HepG2 (cell line): ENCODE data around the gene FBXL4. TPM values are rescaled to one million over a fixed set of nuclear protein-coding genes. Genes with fewer than 3 reads are reported as not detected.

Experiments used
- CEBPB ChIP-seq: IDR thresholded peaks from 2 replicates; pipeline ENCODE4 v1.6.1; 2011; ENCODE audit warnings: low read depth, low read length, improper control_type of control experiment, borderline replicate concordance
- CSRNP1 ChIP-seq: sonication (generic); formaldehyde crosslinking; IDR thresholded peaks from 2 replicates; pipeline ENCODE4 v1.8.1; 2023; ENCODE audit warnings: mild to moderate bottlenecking, missing genetic modification reagents
- CTCF ChIP-seq: sonication (generic); formaldehyde crosslinking; IDR thresholded peaks from 2 replicates; pipeline ENCODE4 v1.5.0; 2020; ENCODE audit warnings: mild to moderate bottlenecking, missing genetic modification reagents, moderate library complexity
- GATAD1 ChIP-seq: IDR thresholded peaks from 2 replicates; pipeline ENCODE4 v1.6.1; 2016; ENCODE audit warnings: missing genetic modification reagents, missing compliant biosample characterization
- GMEB2 ChIP-seq: IDR thresholded peaks from 2 replicates; pipeline ENCODE4 v1.6.1; 2016; ENCODE audit warnings: missing biosample characterization, missing genetic modification reagents, low read depth
- HCFC1 ChIP-seq: fragments of 150-350 bp; IDR thresholded peaks from 2 replicates; pipeline ENCODE4 v1.6.1; 2014; ENCODE audit warnings: low read depth, low read length
- HDAC1 ChIP-seq: sonication (generic); formaldehyde crosslinking; IDR thresholded peaks from 2 replicates; pipeline ENCODE4 v1.5.1; 2020; ENCODE audit warnings: mild to moderate bottlenecking, missing genetic modification reagents
- HOXA5 ChIP-seq: sonication (generic); formaldehyde crosslinking; IDR thresholded peaks from 2 replicates; pipeline ENCODE4 v1.4.0; 2020; ENCODE audit warnings: missing genetic modification reagents
- KAT2B ChIP-seq: fragments of 150-350 bp; IDR thresholded peaks from 2 replicates; pipeline ENCODE4 v1.6.1; 2014; ENCODE audit warnings: low read depth, low read length, borderline replicate concordance
- KDM2A ChIP-seq: sonication (generic); formaldehyde crosslinking; IDR thresholded peaks from 2 replicates; pipeline ENCODE4 v1.4.0; 2020; ENCODE audit warnings: low read depth, missing genetic modification reagents, borderline replicate concordance
- KLF11 ChIP-seq: IDR thresholded peaks from 2 replicates; pipeline ENCODE4 v1.6.1; 2016; ENCODE audit warnings: missing compliant biosample characterization
- MXD4 ChIP-seq: IDR thresholded peaks from 2 replicates; pipeline ENCODE4 v1.6.1; 2016; ENCODE audit warnings: mild to moderate bottlenecking, missing biosample characterization, missing genetic modification reagents
- PREB ChIP-seq: sonication (generic); formaldehyde crosslinking; IDR thresholded peaks from 2 replicates; pipeline ENCODE4 v1.4.0; 2020; ENCODE audit warnings: missing genetic modification reagents
- RFXAP ChIP-seq: sonication (generic); formaldehyde crosslinking; IDR thresholded peaks from 2 replicates; pipeline ENCODE4 v1.4.0; 2020; ENCODE audit warnings: missing genetic modification reagents, borderline replicate concordance
- SIX4 ChIP-seq: sonication (generic); formaldehyde crosslinking; IDR thresholded peaks from 2 replicates; pipeline ENCODE4 v1.4.0; 2020; ENCODE audit warnings: missing genetic modification reagents
- SMAD9 ChIP-seq: sonication (generic); formaldehyde crosslinking; IDR thresholded peaks from 2 replicates; pipeline ENCODE4 v1.5.1; 2020; ENCODE audit warnings: mild to moderate bottlenecking, missing genetic modification reagents
- SMYD3 ChIP-seq: sonication (generic); formaldehyde crosslinking; IDR thresholded peaks from 2 replicates; pipeline ENCODE4 v1.8.1; 2023; ENCODE audit warnings: mild to moderate bottlenecking, missing genetic modification reagents
- TOPORS ChIP-seq: sonication (generic); formaldehyde crosslinking; IDR thresholded peaks from 2 replicates; pipeline ENCODE4 v1.8.0; 2023; ENCODE audit warnings: mild to moderate bottlenecking, missing genetic modification reagents
- ZBTB7A ChIP-seq: sonication (generic); formaldehyde crosslinking; IDR thresholded peaks from 2 replicates; pipeline ENCODE4 v1.8.0; 2022; ENCODE audit warnings: mild to moderate bottlenecking, missing genetic modification reagents
- ZNF275 ChIP-seq: sonication (generic); formaldehyde crosslinking; IDR thresholded peaks from 2 replicates; pipeline ENCODE4 v1.8.0; 2022; ENCODE audit warnings: missing genetic modification reagents, mild to moderate bottlenecking, inconsistent platforms, borderline replicate concordance
- ZNF276 ChIP-seq: sonication (generic); formaldehyde crosslinking; IDR thresholded peaks from 2 replicates; pipeline ENCODE4 v1.4.0; 2020; ENCODE audit warnings: mild to moderate bottlenecking, low read depth, missing genetic modification reagents
- ZNF331 ChIP-seq: sonication (generic); formaldehyde crosslinking; IDR thresholded peaks from 2 replicates; pipeline ENCODE4 v1.4.0; 2020; ENCODE audit warnings: missing genetic modification reagents
- ZNF547 ChIP-seq: sonication (generic); formaldehyde crosslinking; IDR thresholded peaks from 2 replicates; pipeline ENCODE4 v1.5.1; 2020; ENCODE audit warnings: mild to moderate bottlenecking, missing genetic modification reagents
- ZNF83 ChIP-seq: sonication (generic); formaldehyde crosslinking; IDR thresholded peaks from 2 replicates; pipeline ENCODE4 v1.4.0; 2020; ENCODE audit warnings: missing genetic modification reagents, mild to moderate bottlenecking, borderline replicate concordance
- polyA plus RNA-seq, 8 experiments: library from polyadenylated mRNA; depleted of rRNA in 3 of 8; stranded (reverse) in 7 of 8; unstranded in 1 of 8; fragments of >200 nt; fragmentation: Illumina TruSeq in 4 of 8; extraction: Trizol in 4 of 8; gene quantifications; 2 replicates each; pipeline versions ENCODE4 v1.2.1 to v1.2.3, GENCODE V29; 2011 to 2016; ENCODE audit warnings: low read depth in 4 of 8, missing spikeins in 1 of 8, mixed read lengths in 1 of 8; ENCODE audit not compliant: insufficient read depth in 1 of 8
- total RNA-seq, 5 experiments: library from RNA; depleted of rRNA; stranded (reverse); fragments of >200 nt; fragmentation: Illumina TruSeq; extraction: Trizol; gene quantifications; 2 replicates each; pipeline ENCODE4 v1.2.3, GENCODE V29; 2016; ENCODE audit warnings: low read depth in 1 of 5

FBXL4 gene
- total and polyA plus RNA-seq, 2 of the 13 experiments (the other 11 are each of a cell fraction or from before 2014, with no cell fraction given): 13.2 to 17.6 TPM

- TF ChIP-seq GMEB2 (CRISPR knock-in tag): no peak
- TF ChIP-seq ZNF331 (CRISPR knock-in tag): no peak
- no peak for TF ChIP-seq RFXAP
- TF ChIP-seq TOPORS: no peak
- no peak for TF ChIP-seq SMAD9 (CRISPR knock-in tag)
- TF ChIP-seq SMYD3 (CRISPR knock-in tag): no peak
- TF ChIP-seq CTCF (CRISPR knock-in tag): no peak
- TF ChIP-seq GATAD1 (CRISPR knock-in tag): no peak
- no peak for TF ChIP-seq CSRNP1 (CRISPR knock-in tag)
- TF ChIP-seq ZBTB7A (CRISPR knock-in tag): no peak
- TF ChIP-seq KAT2B: peak; percentile 54; the same call in 1 of the 2 replicates
- no peak for TF ChIP-seq PREB (CRISPR knock-in tag)
- TF ChIP-seq HDAC1 (CRISPR knock-in tag): no peak
- TF ChIP-seq MXD4 (CRISPR knock-in tag): no peak
- no peak for TF ChIP-seq HCFC1
- TF ChIP-seq ZNF83 (CRISPR knock-in tag): no peak
- TF ChIP-seq KLF11 (CRISPR knock-in tag): no peak
- TF ChIP-seq ZNF547: no peak
- no peak for TF ChIP-seq SIX4
- TF ChIP-seq ZNF275 (CRISPR knock-in tag): no peak
- no peak for TF ChIP-seq HOXA5 (CRISPR knock-in tag)
- no peak for TF ChIP-seq CEBPB
- TF ChIP-seq ZNF276 (CRISPR knock-in tag): no peak
- TF ChIP-seq KDM2A (CRISPR knock-in tag): no peak
These were observed 6.4 kb downstream of the FBXL4 start (continued) for GRCh38 chr6:98941319-98941718.
